ENCODE results near the gene ANKK1. TPM values are rescaled to one million over a fixed set of nuclear protein-coding genes. Genes with fewer than 3 reads are reported as not detected.

Gene ANKK1
- total and polyA plus RNA-seq, 2 experiments from 2014 or later = 0.13 to 0.43 TPM

DNA sequence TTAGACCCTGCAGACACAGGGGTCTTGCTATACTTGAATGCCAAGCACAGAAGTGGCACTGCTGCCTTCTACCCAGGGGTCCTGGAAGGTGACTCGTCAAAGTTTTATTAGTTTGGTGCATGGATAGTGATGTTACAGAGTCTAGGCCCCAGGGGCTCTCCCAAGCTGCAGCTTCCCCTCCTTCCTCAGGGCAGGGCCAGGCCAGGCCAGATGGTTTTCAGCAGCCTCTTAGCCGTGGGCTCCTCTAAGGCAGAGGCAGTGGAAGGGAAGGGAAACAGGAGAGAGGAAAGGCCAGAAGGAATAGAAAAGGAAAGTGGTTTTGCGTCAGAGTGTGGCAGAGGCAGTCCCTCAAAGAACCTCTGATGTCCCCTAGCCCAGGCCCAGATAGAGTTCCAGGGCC is 21.9 kb downstream of the ANKK1 start:
- H3K9me2 ChIP-seq (replicated peaks; ENCODE audit: insufficient read depth) = no peaks in the 10 kb centered on the region
- no peak for DNase-seq (ENCODE audit: low spot score)

DNA sequence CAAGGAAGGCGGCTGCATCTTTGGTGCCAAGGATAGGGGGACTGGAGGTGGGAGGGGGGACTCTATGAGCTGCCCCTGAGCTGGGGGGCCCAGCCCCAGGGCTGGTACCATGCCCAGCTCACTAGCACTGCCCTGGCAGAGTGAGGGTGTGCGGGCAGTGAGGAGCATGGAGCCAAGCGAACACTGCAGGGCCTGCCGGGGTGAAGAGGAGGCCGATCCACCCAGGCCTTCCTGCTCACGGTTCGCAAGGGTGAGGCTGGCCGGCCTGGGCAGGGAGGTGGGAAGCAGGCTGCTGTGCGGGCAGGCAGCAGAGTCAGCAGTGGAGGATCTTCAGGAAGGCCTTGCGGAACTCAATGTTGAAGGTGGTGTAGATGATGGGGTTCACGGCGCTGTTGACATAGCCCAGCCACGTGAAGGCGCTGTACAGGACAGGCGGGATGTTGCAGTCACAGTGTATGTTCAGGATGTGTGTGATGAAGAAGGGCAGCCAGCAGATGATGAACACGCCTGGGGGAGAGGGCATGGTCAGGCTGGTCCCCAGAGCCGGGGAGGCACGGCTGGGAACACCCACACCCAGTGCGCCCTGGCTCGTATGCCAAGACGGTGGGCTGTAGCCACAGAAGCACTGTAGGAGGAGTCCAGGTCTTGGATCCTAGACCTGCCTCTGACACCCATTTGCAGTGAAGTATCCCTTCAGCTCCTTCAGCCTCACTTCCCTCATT is 23.0 kb downstream of the ANKK1 start:
- Histone ChIP-seq H3K4me3 (no peak overlapping the region), H3K36me3 (replicated peaks; ENCODE audit: insufficient read depth, low read depth) (no peaks in the 10 kb centered on the region), H2AFZ (no peak overlapping the region), H3K27ac (no peak overlapping the region), H3K27me3 (no peaks in the 10 kb centered on the region), H3K9me2 (replicated peaks; ENCODE audit: insufficient read depth) (no peaks in the 10 kb centered on the region), H4K20me1 (ENCODE audit: insufficient read depth, poor library complexity, severe bottlenecking) (no peaks in the 10 kb centered on the region), H3K4me1 (ENCODE audit: insufficient read depth) (no peaks in the 10 kb centered on the region), H3K79me2 (no peaks in the 10 kb centered on the region), H3K9me3 (ENCODE audit: low read depth) (no peaks in the 10 kb centered on the region), H3K4me2 (no peak overlapping the region)
- 95% methylated on average over 20 of the region's 21 CpGs for WGBS (ENCODE audit: low lambda C conversion rate, missing lambda C conversion rate)
- TF ChIP-seq EZH2phosphoT487 (IDR thresholded peaks at IDR 0.05; ENCODE audit: low read depth, severe bottlenecking, unreplicated experiment) (no peak), EZH2 (IDR thresholded peaks at IDR 0.05; ENCODE audit: borderline replicate concordance) (no peak)
- TF ChIP-seq, protein P1, sequence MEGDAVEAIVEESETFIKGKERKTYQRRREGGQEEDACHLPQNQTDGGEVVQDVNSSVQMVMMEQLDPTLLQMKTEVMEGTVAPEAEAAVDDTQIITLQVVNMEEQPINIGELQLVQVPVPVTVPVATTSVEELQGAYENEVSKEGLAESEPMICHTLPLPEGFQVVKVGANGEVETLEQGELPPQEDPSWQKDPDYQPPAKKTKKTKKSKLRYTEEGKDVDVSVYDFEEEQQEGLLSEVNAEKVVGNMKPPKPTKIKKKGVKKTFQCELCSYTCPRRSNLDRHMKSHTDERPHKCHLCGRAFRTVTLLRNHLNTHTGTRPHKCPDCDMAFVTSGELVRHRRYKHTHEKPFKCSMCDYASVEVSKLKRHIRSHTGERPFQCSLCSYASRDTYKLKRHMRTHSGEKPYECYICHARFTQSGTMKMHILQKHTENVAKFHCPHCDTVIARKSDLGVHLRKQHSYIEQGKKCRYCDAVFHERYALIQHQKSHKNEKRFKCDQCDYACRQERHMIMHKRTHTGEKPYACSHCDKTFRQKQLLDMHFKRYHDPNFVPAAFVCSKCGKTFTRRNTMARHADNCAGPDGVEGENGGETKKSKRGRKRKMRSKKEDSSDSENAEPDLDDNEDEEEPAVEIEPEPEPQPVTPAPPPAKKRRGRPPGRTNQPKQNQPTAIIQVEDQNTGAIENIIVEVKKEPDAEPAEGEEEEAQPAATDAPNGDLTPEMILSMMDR (IDR thresholded peaks at IDR 0.05; ENCODE audit: poor library complexity) = no peak
- DNase-seq (ENCODE audit: low spot score) = no peak

More for the DNA sequence above, 21.9 kb downstream of the ANKK1 start:
- Histone ChIP-seq H3K79me2 (no peaks in the 10 kb centered on the region), H3K27me3 (no peaks in the 10 kb centered on the region), H3K9me3 (ENCODE audit: low read depth) (no peaks in the 10 kb centered on the region), H3K36me3 (replicated peaks; ENCODE audit: insufficient read depth, low read depth) (no peaks in the 10 kb centered on the region), H3K4me2 (no peak overlapping the region), H3K4me1 (ENCODE audit: insufficient read depth) (no peaks in the 10 kb centered on the region), H3K27ac (no peak overlapping the region), H3K4me3 (no peak overlapping the region), H2AFZ (no peak overlapping the region), H4K20me1 (ENCODE audit: insufficient read depth, poor library complexity, severe bottlenecking) (no peaks in the 10 kb centered on the region)
- 72% methylated on average over 3 of the region's 3 CpGs for WGBS (ENCODE audit: low lambda C conversion rate, missing lambda C conversion rate)
- no peak for TF ChIP-seq EZH2 (IDR thresholded peaks at IDR 0.05; ENCODE audit: borderline replicate concordance)
- TF ChIP-seq, protein P1 (IDR thresholded peaks at IDR 0.05; ENCODE audit: poor library complexity) = no peak
- no peak for TF ChIP-seq EZH2phosphoT487 (IDR thresholded peaks at IDR 0.05; ENCODE audit: low read depth, severe bottlenecking, unreplicated experiment)

GRCh38 chr11:113411536-113411935 is 24.0 kb downstream of the ANKK1 start:
- TF ChIP-seq, protein P1 (IDR thresholded peaks at IDR 0.05; ENCODE audit: poor library complexity) = no peak
- TF ChIP-seq EZH2phosphoT487 (IDR thresholded peaks at IDR 0.05; ENCODE audit: low read depth, severe bottlenecking, unreplicated experiment) (no peak), EZH2 (IDR thresholded peaks at IDR 0.05; ENCODE audit: borderline replicate concordance) (no peak)
- H3K36me3 ChIP-seq (replicated peaks; ENCODE audit: insufficient read depth, low read depth) = no peaks in the 10 kb centered on the region

More at GRCh38 chr11:113411536-113411935, 24.0 kb downstream of the ANKK1 start:
- no peaks in the 10 kb centered on the region for H4K20me1 ChIP-seq (ENCODE audit: insufficient read depth, poor library complexity, severe bottlenecking)
- no peaks in the 10 kb centered on the region for H3K4me1 ChIP-seq (ENCODE audit: insufficient read depth)
- no peaks in the 10 kb centered on the region for H3K9me2 ChIP-seq (replicated peaks; ENCODE audit: insufficient read depth)
- no peak overlapping the region for H3K4me3 ChIP-seq
- H2AFZ ChIP-seq = no peak overlapping the region
- no peak for DNase-seq (ENCODE audit: low spot score)
- no peaks in the 10 kb centered on the region for H3K9me3 ChIP-seq (ENCODE audit: low read depth)
- no peak overlapping the region for H3K27ac ChIP-seq
- 86% methylated on average over 3 of the region's 3 CpGs for WGBS (ENCODE audit: low lambda C conversion rate, missing lambda C conversion rate)
- no peak overlapping the region for H3K4me2 ChIP-seq
- H3K27me3 ChIP-seq = no peaks in the 10 kb centered on the region
- H3K79me2 ChIP-seq = no peaks in the 10 kb centered on the region

All from hepatocyte (in vitro differentiated cells).